Trophoblast cell (in vitro differentiated cells and primary cell): ENCODE data around the gene AK1.
"Not testable (repeated sequence)": the region's sequence is repeated elsewhere in the genome, so short reads cannot be mapped to it uniquely, and the experiment has no call there.

Source experiments
- DNase-seq, 2 donors: peaks; one replicate each; pipeline ENCODE4 v3.0.0-alpha.2; 2016
- H2AFZ ChIP-seq: 2 replicates; pipeline ENCODE4 v1.6.1; 2013; ENCODE audit warnings: low read length, moderate library complexity, mild to moderate bottlenecking; ENCODE audit not compliant: insufficient read depth, poor library complexity
- H2AK5ac ChIP-seq: 2 replicates; pipeline ENCODE4 v1.6.1; 2013; ENCODE audit warnings: mild to moderate bottlenecking, low read length
- H2BK120ac ChIP-seq: 2 replicates; pipeline ENCODE4 v1.6.1; 2013; ENCODE audit warnings: low read length, mild to moderate bottlenecking, moderate library complexity; ENCODE audit not compliant: insufficient read depth, poor library complexity
- H2BK12ac ChIP-seq: 2 replicates; pipeline ENCODE4 v1.6.1; 2013; ENCODE audit warnings: mild to moderate bottlenecking, low read length, moderate library complexity
- H2BK5ac ChIP-seq: 2 replicates; pipeline ENCODE4 v1.6.1; 2013; ENCODE audit warnings: low read length, low read depth, moderate library complexity, mild to moderate bottlenecking; ENCODE audit not compliant: poor library complexity
- H3K14ac ChIP-seq: 2 replicates; pipeline ENCODE4 v1.6.1; 2013; ENCODE audit warnings: mild to moderate bottlenecking, low read length
- H3K18ac ChIP-seq: 2 replicates; pipeline ENCODE4 v1.6.1; 2013; ENCODE audit warnings: mild to moderate bottlenecking, low read length
- H3K23ac ChIP-seq: 2 replicates; pipeline ENCODE4 v1.6.1; 2013; ENCODE audit warnings: low read length
- H3K27ac ChIP-seq: 2 replicates; pipeline ENCODE4 v1.5.1; 2013; ENCODE audit warnings: low read depth, mild to moderate bottlenecking, inconsistent platforms, low read length, moderate library complexity
- H3K27me3 ChIP-seq: 2 replicates; pipeline ENCODE4 v1.6.1; 2013; ENCODE audit warnings: inconsistent platforms, mild to moderate bottlenecking, low read length, moderate library complexity; ENCODE audit not compliant: insufficient read depth
- H3K36me3 ChIP-seq, 2 experiments: 1 replicate in 1 of 2; 2 replicates in 1 of 2; pipeline ENCODE4 v1.6.1; 2013; ENCODE audit warnings: low read length in 2 of 2, mild to moderate bottlenecking in 2 of 2, moderate library complexity in 1 of 2; ENCODE audit not compliant: insufficient read depth in 2 of 2, control insufficient read depth in 1 of 2
- H3K4ac ChIP-seq: 2 replicates; pipeline ENCODE4 v1.6.1; 2013; ENCODE audit warnings: low read depth, mild to moderate bottlenecking, low read length, moderate library complexity
- H3K4me1 ChIP-seq, 2 experiments: 1 replicate in 1 of 2; 2 replicates in 1 of 2; pipeline ENCODE4 v1.6.1; 2013; ENCODE audit warnings: low read length in 2 of 2, mild to moderate bottlenecking in 2 of 2, moderate library complexity in 1 of 2; ENCODE audit not compliant: insufficient read depth in 2 of 2, control insufficient read depth in 1 of 2
- H3K4me2 ChIP-seq: 2 replicates; pipeline ENCODE4 v1.6.1; 2013; ENCODE audit warnings: inconsistent platforms, mild to moderate bottlenecking, low read length, moderate library complexity
- H3K4me3 ChIP-seq: 2 replicates; pipeline ENCODE4 v1.5.1; 2013; ENCODE audit warnings: mild to moderate bottlenecking, low read depth, low read length, inconsistent platforms
- H3K79me1 ChIP-seq: one replicate; pipeline ENCODE4 v1.6.1; 2013; ENCODE audit warnings: low read length
- H3K79me2 ChIP-seq: 2 replicates; pipeline ENCODE4 v1.6.1; 2013; ENCODE audit warnings: low read length, mild to moderate bottlenecking; ENCODE audit not compliant: control insufficient read depth, insufficient read depth, poor library complexity
- H3K9ac ChIP-seq: 2 replicates; pipeline ENCODE4 v1.6.1; 2013; ENCODE audit warnings: mild to moderate bottlenecking, low read length
- H3K9me3 ChIP-seq: 2 replicates; pipeline ENCODE4 v1.6.1; 2013; ENCODE audit warnings: low read depth, mild to moderate bottlenecking, control low read depth, inconsistent platforms, low read length; ENCODE audit not compliant: insufficient read depth
- H4K12ac ChIP-seq: 2 replicates; pipeline ENCODE4 v1.6.1; 2013; ENCODE audit warnings: low read depth, mild to moderate bottlenecking, low read length, moderate library complexity
- H4K8ac ChIP-seq: 2 replicates; pipeline ENCODE4 v1.6.1; 2013; ENCODE audit warnings: low read depth, mild to moderate bottlenecking, low read length, moderate library complexity
- H4K91ac ChIP-seq: one replicate; pipeline ENCODE4 v1.6.1; 2013; ENCODE audit warnings: low read depth, mild to moderate bottlenecking, low read length, moderate library complexity
- WGBS: extraction: QIAGEN DNeasy Blood & Tissue Kit; methylation state at CpG from one replicate; pipeline ENCODE4 v1.1.7; 2013; ENCODE audit warnings: missing lambda C conversion rate; ENCODE audit not compliant: insufficient read length, insufficient coverage; ENCODE audit errors: extremely low coverage; 5-methylcytosine and 5-hydroxymethylcytosine counted together

Gene AK1

GRCh38 chr9:127841087-127841835 lies 36.2 kb downstream of the AK1 start:
- no peak overlapping the region for H3K4ac ChIP-seq
- H4K8ac ChIP-seq: no peak overlapping the region
- no peak overlapping the region for H3K23ac ChIP-seq
- H2BK12ac ChIP-seq: no peak overlapping the region
- H3K4me2 ChIP-seq: no peak overlapping the region
- no peak overlapping the region for H2BK5ac ChIP-seq
- peaks cover 59% of the 10 kb centered on the region for H3K79me1 ChIP-seq
- peaks cover 4% of the 10 kb centered on the region for H3K9me3 ChIP-seq
- DNase-seq: no peak
- no peak overlapping the region for H3K9ac ChIP-seq
- H3K27me3 ChIP-seq: no peaks in the 10 kb centered on the region
- no peak overlapping the region for H4K12ac ChIP-seq
- H3K14ac ChIP-seq: peak overlapping the region; percentile 42
- H3K4me3 ChIP-seq: no peak overlapping the region
- H3K79me2 ChIP-seq: peaks cover 11% of the 10 kb centered on the region
- WGBS: no CpG with 5 or more reads among the region's 15 CpGs
- peak overlapping the region; percentile 43 for H2BK120ac ChIP-seq
- H3K36me3 ChIP-seq: peaks cover 16 to 18% of the 10 kb centered on the region in 2 experiments
- no peak overlapping the region for H3K18ac ChIP-seq
- no peak overlapping the region for H2AFZ ChIP-seq
- peak overlapping the region; percentile 48 for H4K91ac ChIP-seq
- H2AK5ac ChIP-seq: peak overlapping the region; percentile 8
- no peak overlapping the region for H3K27ac ChIP-seq
- peaks cover 38 to 45% of the 10 kb centered on the region in 2 experiments for H3K4me1 ChIP-seq

GRCh38 chr9:127838375-127839078 lies 38.9 kb downstream of the AK1 start:
- Histone ChIP-seq H4K12ac (no peak overlapping the region), H3K27ac (peak overlapping the region; percentile 72), H2AK5ac (peak overlapping the region; percentile 85), H3K9me3 (no peaks in the 10 kb centered on the region), H2BK120ac (peak overlapping the region; percentile 97), H2BK5ac (peak overlapping the region; percentile 90), H3K14ac (peak overlapping the region; percentile 93), H3K4me2 (no peak overlapping the region), H3K79me1 (peaks cover 44% of the 10 kb centered on the region), H3K4me3 (no peak overlapping the region), H2AFZ (no peak overlapping the region), H3K27me3 (no peaks in the 10 kb centered on the region), H4K8ac (peak overlapping the region; percentile 15), H3K79me2 (peaks cover 3% of the 10 kb centered on the region), H4K91ac (peak overlapping the region; percentile 89), H3K18ac (peak overlapping the region; percentile 56), H2BK12ac (peak overlapping the region; percentile 55), H3K23ac (no peak overlapping the region), H3K36me3 (peaks cover 16 to 19% of the 10 kb centered on the region in 2 experiments), H3K4me1 (peaks cover 30 to 38% of the 10 kb centered on the region in 2 experiments), H3K4ac (no peak overlapping the region), H3K9ac (no peak overlapping the region)
- no CpG with 5 or more reads among the region's 18 CpGs for WGBS
- peak in 1 of 2 donors; percentile 46 for DNase-seq

GRCh38 chr9:127837346-127837745 lies 40.1 kb downstream of the AK1 start:
- Histone ChIP-seq H4K91ac (peak overlapping the region; percentile 83), H3K9ac (no peak overlapping the region), H3K79me1 (peaks cover 41% of the 10 kb centered on the region), H3K14ac (peak overlapping the region; percentile 46), H3K36me3 (peaks cover 9 to 13% of the 10 kb centered on the region in 2 experiments), H4K12ac (no peak overlapping the region), H3K27ac (no peak overlapping the region), H3K23ac (no peak overlapping the region), H3K18ac (peak overlapping the region; percentile 90), H3K4me1 (peaks cover 30 to 38% of the 10 kb centered on the region in 2 experiments), H2BK12ac (peak overlapping the region; percentile 51), H3K4ac (peak overlapping the region; percentile 75), H3K79me2 (peaks cover 3% of the 10 kb centered on the region), H2AK5ac (peak overlapping the region; percentile 72), H4K8ac (peak overlapping the region; percentile 9), H2AFZ (no peak overlapping the region), H3K4me3 (no peak overlapping the region), H2BK5ac (peak overlapping the region; percentile 43), H2BK120ac (peak overlapping the region; percentile 33), H3K9me3 (no peaks in the 10 kb centered on the region), H3K27me3 (no peaks in the 10 kb centered on the region), H3K4me2 (no peak overlapping the region)
- 100% methylated on average over 1 of the region's 4 CpGs for WGBS
- no peak for DNase-seq

- H3K4ac ChIP-seq, H2BK5ac ChIP-seq, H3K27me3 ChIP-seq, H3K27ac ChIP-seq, H3K4me2 ChIP-seq, H3K4me3 ChIP-seq, H2AFZ ChIP-seq, H3K9ac ChIP-seq, H3K9me3 ChIP-seq, DNase-seq, H4K8ac ChIP-seq, H3K23ac ChIP-seq, H3K79me2 ChIP-seq: not testable (repeated sequence)
- Histone ChIP-seq H3K4me1 (peaks cover 30 to 38% of the 10 kb centered on the region in 2 experiments), H2BK120ac (peak overlapping the region; percentile 37), H4K91ac (peak overlapping the region; percentile 62), H2BK12ac (peak overlapping the region; percentile 73), H3K18ac (peak overlapping the region; percentile 2), H2AK5ac (peak overlapping the region; percentile 58), H3K36me3 (peaks cover 6 to 11% of the 10 kb centered on the region in 2 experiments), H3K79me1 (peaks cover 41% of the 10 kb centered on the region), H4K12ac (peak overlapping the region; percentile 12), H3K14ac (peak overlapping the region; percentile 60)
- WGBS: no CpG with 5 or more reads among the region's 3 CpGs
Measured at GRCh38 chr9:127836561-127836960, 40.9 kb downstream of the AK1 start.
